Measurements from ENCODE around the gene OLAH. TPM values are rescaled to one million over a fixed set of nuclear protein-coding genes. Genes with fewer than 3 reads are reported as not detected.

Gene OLAH
- total RNA-seq, 4 donors from 2014 or later = 1.1 to 14.2 (median 2.2) TPM; not detected in 1

DNA sequence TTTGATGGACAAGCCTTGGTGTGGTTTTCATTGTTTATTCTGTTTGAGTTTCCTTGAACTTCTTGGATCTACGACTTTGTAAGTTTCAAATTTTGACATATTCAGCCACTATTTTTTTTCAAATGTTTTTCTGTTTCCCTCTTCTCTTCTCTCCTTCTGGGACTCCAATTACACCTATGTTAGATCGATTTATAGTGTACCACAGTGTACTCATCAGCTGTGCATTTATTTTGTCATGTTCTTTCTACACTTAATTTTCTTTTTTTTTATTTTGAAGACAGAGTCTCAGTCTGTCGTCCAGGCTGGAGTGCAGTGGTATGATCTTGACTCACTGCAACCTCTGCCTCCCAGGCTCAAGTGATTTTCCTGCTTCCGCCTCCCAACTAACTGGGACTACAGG lies 16.2 kb downstream of the OLAH start:
- Histone ChIP-seq H3K36me3 (no peaks in the 10 kb centered on the region), H3K27me3 (peaks cover 6% of the 10 kb centered on the region), H3K4me3 (no peak overlapping the region), H3K4me1 (no peaks in the 10 kb centered on the region), H3K9me3 (peaks cover 0 to 33% (median 0%) of the 10 kb centered on the region in 3 donors), H3K27ac (no peak overlapping the region)
- no peak for ATAC-seq
- TF ChIP-seq POLR2A (IDR thresholded peaks at IDR 0.05) (no peak), EP300 (IDR thresholded peaks at IDR 0.05) (no peak), POLR2AphosphoS5 (IDR thresholded peaks at IDR 0.05) (no peak), CTCF (IDR thresholded peaks at IDR 0.05) (no peak)
- 67 to 71% methylated on average over 3 to 4 of the region's 4 CpGs for WGBS, 2 donors (ENCODE audit: low coverage in 1 of 2)

GRCh38 chr10:15060638-15061037 lies 16.9 kb downstream of the OLAH start:
- Histone ChIP-seq H3K4me1 (no peaks in the 10 kb centered on the region), H3K27me3 (peaks cover 6% of the 10 kb centered on the region), H3K36me3 (no peaks in the 10 kb centered on the region), H3K4me3 (no peak overlapping the region), H3K27ac (no peak overlapping the region), H3K9me3 (peaks cover 0 to 40% (median 0%) of the 10 kb centered on the region in 3 donors)
- no peak for ATAC-seq
- TF ChIP-seq EP300 (IDR thresholded peaks at IDR 0.05) = no peak
- no peak for TF ChIP-seq CTCF (IDR thresholded peaks at IDR 0.05)
- no peak for TF ChIP-seq POLR2A (IDR thresholded peaks at IDR 0.05)
- TF ChIP-seq POLR2AphosphoS5 (IDR thresholded peaks at IDR 0.05) = no peak
- 20 to 80% methylated on average over 1 to 2 of the region's 2 CpGs for WGBS, 2 donors (ENCODE audit: low coverage in 1 of 2)

DNA sequence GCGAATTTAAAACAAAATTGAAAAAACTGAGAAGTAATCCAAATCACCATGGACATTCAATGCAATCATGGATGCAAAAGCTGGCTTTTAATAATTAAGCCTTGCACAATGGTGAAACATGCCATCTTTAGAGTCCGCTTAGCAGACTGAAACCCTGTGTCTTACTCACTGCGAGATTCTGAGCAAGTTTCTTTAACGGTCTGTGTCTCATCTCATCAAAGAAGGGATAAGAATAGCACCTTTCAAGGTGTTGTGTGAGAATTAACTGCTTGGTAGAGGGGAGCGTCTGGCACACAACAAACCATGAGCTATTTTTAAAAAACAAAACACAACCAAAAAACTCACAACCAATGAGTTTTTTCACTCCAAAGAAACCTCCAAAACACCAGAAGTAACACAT lies 23.4 kb downstream of the OLAH start:
- H3K27me3 ChIP-seq = peaks cover 6% of the 10 kb centered on the region
- TF ChIP-seq EP300 (IDR thresholded peaks at IDR 0.05) = no peak
- no peak for TF ChIP-seq POLR2A (IDR thresholded peaks at IDR 0.05)
- TF ChIP-seq POLR2AphosphoS5 (IDR thresholded peaks at IDR 0.05) = no peak
- TF ChIP-seq CTCF (IDR thresholded peaks at IDR 0.05) = no peak
- no peak for ATAC-seq
- H3K4me3 ChIP-seq = no peak overlapping the region
- H3K4me1 ChIP-seq = no peaks in the 10 kb centered on the region
- peaks cover 0 to 28% (median 0%) of the 10 kb centered on the region in 3 donors for H3K9me3 ChIP-seq
- no peak overlapping the region for H3K27ac ChIP-seq
- no peaks in the 10 kb centered on the region for H3K36me3 ChIP-seq
- WGBS, 2 donors (ENCODE audit: low coverage in 1 of 2) = 90 to 93% methylated on average over 5 of the region's 5 CpGs

- no peak overlapping the region for H3K4me3 ChIP-seq
- TF ChIP-seq CTCF (IDR thresholded peaks at IDR 0.05) (no peak), POLR2AphosphoS5 (IDR thresholded peaks at IDR 0.05) (no peak), POLR2A (IDR thresholded peaks at IDR 0.05) (no peak)
- no peak for ATAC-seq
- 64 to 80% methylated on average over 1 to 3 of the region's 3 CpGs for WGBS, 2 donors (ENCODE audit: low coverage in 1 of 2)
- H3K36me3 ChIP-seq = no peaks in the 10 kb centered on the region
- no peaks in the 10 kb centered on the region for H3K27me3 ChIP-seq
- no peaks in the 10 kb centered on the region for H3K4me1 ChIP-seq
- H3K9me3 ChIP-seq = peaks cover 0 to 28% (median 0%) of the 10 kb centered on the region in 3 donors
- no peak overlapping the region for H3K27ac ChIP-seq
Measured at GRCh38 chr10:15068802-15069201, 25.1 kb downstream of the OLAH start.

DNA sequence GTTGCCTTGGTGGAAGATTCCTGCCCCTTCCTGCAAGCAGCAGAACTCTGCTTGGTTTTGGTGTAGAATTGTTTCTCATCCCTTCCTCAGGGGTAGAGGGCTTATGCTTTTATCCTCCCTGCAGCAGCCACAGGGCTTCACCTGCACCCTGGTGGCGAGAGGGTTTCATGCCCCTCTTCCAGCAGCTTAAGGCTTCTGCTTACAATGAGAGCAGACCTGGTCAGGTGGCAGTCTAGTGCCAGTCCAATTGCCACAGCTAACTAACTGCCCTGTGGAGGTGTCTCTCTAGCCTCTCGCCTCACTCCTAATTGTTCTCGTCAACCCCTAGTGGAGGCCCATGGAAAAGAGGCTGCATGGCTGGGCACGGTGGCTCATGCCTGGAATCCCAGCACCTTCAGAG lies 25.5 kb downstream of the OLAH start:
- no CpG with 5 or more reads among the region's 4 CpGs for WGBS, 2 donors (ENCODE audit: low coverage in 1 of 2)
- peaks cover 0 to 28% (median 0%) of the 10 kb centered on the region in 3 donors for H3K9me3 ChIP-seq
- no peak overlapping the region for H3K27ac ChIP-seq
- no peak for ATAC-seq
- TF ChIP-seq POLR2AphosphoS5 (IDR thresholded peaks at IDR 0.05) (no peak), POLR2A (IDR thresholded peaks at IDR 0.05) (no peak), EP300 (IDR thresholded peaks at IDR 0.05) (no peak), CTCF (IDR thresholded peaks at IDR 0.05) (no peak)
- no peak overlapping the region for H3K4me3 ChIP-seq
- H3K4me1 ChIP-seq = no peaks in the 10 kb centered on the region
- H3K36me3 ChIP-seq = no peaks in the 10 kb centered on the region
- H3K27me3 ChIP-seq = no peaks in the 10 kb centered on the region
